K562 (cell line): Measurements from ENCODE around the gene LRFN2. TPM values are rescaled to one million over a fixed set of nuclear protein-coding genes. Genes with fewer than 3 reads are reported as not detected.

ENCODE experiments used
- BRCA1 ChIP-seq, 2 experiments: fragments of 450-650 bp in 1 of 2; sonication (generic) in 1 of 2; formaldehyde crosslinking in 1 of 2; IDR thresholded peaks; 2 replicates each; pipeline versions ENCODE4 v1.5.0 to v1.6.1; 2017 to 2020; ENCODE audit warnings: mild to moderate bottlenecking in 1 of 2, missing genetic modification reagents in 1 of 2
- ETV1 ChIP-seq: fragments of 450-650 bp; conservative IDR thresholded peaks from 2 replicates; pipeline ENCODE4 v1.6.1; 2016; ENCODE audit warnings: missing genetic modification characterization, control low read depth, low read depth, missing compliant biosample characterization
- polyA plus RNA-seq, 8 experiments: library from polyadenylated mRNA; depleted of rRNA in 4 of 8; stranded (reverse) in 5 of 8; unstranded in 3 of 8; fragments of >200 nt; fragmentation: Nextera tagmentation in 2 of 8; fragmentation: Illumina TruSeq in 1 of 8; extraction: Ambion mirVana in 2 of 8; extraction: Trizol in 1 of 8; gene quantifications; 2 replicates each; pipeline versions ENCODE4 v1.2.1 to v1.2.3, GENCODE V29; 2011 to 2014; ENCODE audit warnings: inconsistent platforms in 1 of 8, missing spikeins in 1 of 8
- total RNA-seq, 7 experiments: library from RNA; depleted of rRNA in 6 of 7; stranded (reverse); fragments of >200 nt in 6 of 7; fragmentation: Illumina TruSeq in 2 of 7; extraction: Trizol in 2 of 7; gene quantifications; 2 replicates each; pipeline versions ENCODE4 v1.2.1 to v1.2.3, GENCODE V29; 2011 to 2021; ENCODE audit warnings: low replicate concordance in 1 of 7
- TF ChIP-seq, protein P1 (sequence below): sonication (generic); formaldehyde crosslinking; IDR thresholded peaks from 2 replicates; pipeline ENCODE4 v1.8.1; 2022; ENCODE audit warnings: missing genetic modification reagents
- TF ChIP-seq, protein P2 (sequence below), 3 experiments: fragments of 200-800 bp in 1 of 3; sonication (Bioruptor generic) in 1 of 3; sonication (generic) in 1 of 3; formaldehyde crosslinking in 1 of 3; IDR thresholded peaks; 2 replicates each; pipeline versions ENCODE4 v1.6.1 to v1.8.0; 2016 to 2022; ENCODE audit warnings: mild to moderate bottlenecking in 2 of 3, missing compliant biosample characterization in 2 of 3, missing genetic modification characterization in 2 of 3, missing genetic modification reagents in 1 of 3
- TF ChIP-seq, protein P3 (sequence below): fragments of 450-650 bp; IDR thresholded peaks from 2 replicates; pipeline ENCODE4 v1.6.1; 2016; ENCODE audit warnings: mild to moderate bottlenecking, moderate library complexity

Gene LRFN2
- total and polyA plus RNA-seq, 9 of the 15 experiments (the other 6 are each of a cell fraction or from before 2014, with no cell fraction given) = not detected

DNA sequence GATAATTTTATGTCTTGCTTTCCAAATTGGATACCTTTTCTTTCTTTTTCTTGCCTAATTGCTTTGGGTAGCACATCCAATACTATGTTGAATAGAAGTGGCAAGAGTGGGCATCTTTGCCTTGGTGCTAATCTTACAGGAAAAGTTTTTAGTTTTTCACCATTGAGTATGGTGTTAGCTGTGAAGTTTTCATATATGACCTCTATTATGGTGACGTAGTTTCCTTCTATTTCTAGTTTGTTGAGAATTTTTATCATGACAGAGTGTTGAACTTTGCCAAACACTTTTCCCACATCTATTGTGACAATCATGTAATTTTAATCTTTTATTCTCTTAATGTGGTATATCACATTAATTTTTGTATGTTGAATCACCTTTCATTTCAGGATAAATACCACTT lies 216.1 kb downstream of the LRFN2 start (continued):
- TF ChIP-seq, protein P1, sequence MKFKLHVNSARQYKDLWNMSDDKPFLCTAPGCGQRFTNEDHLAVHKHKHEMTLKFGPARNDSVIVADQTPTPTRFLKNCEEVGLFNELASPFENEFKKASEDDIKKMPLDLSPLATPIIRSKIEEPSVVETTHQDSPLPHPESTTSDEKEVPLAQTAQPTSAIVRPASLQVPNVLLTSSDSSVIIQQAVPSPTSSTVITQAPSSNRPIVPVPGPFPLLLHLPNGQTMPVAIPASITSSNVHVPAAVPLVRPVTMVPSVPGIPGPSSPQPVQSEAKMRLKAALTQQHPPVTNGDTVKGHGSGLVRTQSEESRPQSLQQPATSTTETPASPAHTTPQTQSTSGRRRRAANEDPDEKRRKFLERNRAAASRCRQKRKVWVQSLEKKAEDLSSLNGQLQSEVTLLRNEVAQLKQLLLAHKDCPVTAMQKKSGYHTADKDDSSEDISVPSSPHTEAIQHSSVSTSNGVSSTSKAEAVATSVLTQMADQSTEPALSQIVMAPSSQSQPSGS (CRISPR knock-in tag) = no peak
- TF ChIP-seq, protein P2, sequence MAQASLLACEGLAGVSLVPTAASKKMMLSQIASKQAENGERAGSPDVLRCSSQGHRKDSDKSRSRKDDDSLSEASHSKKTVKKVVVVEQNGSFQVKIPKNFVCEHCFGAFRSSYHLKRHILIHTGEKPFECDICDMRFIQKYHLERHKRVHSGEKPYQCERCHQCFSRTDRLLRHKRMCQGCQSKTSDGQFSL (CRISPR knock-in tag; IDR thresholded peaks at IDR 0.05) = no peak
- TF ChIP-seq, protein P2 (tag; IDR thresholded peaks at IDR 0.05) = no peak
- TF ChIP-seq, protein P3, sequence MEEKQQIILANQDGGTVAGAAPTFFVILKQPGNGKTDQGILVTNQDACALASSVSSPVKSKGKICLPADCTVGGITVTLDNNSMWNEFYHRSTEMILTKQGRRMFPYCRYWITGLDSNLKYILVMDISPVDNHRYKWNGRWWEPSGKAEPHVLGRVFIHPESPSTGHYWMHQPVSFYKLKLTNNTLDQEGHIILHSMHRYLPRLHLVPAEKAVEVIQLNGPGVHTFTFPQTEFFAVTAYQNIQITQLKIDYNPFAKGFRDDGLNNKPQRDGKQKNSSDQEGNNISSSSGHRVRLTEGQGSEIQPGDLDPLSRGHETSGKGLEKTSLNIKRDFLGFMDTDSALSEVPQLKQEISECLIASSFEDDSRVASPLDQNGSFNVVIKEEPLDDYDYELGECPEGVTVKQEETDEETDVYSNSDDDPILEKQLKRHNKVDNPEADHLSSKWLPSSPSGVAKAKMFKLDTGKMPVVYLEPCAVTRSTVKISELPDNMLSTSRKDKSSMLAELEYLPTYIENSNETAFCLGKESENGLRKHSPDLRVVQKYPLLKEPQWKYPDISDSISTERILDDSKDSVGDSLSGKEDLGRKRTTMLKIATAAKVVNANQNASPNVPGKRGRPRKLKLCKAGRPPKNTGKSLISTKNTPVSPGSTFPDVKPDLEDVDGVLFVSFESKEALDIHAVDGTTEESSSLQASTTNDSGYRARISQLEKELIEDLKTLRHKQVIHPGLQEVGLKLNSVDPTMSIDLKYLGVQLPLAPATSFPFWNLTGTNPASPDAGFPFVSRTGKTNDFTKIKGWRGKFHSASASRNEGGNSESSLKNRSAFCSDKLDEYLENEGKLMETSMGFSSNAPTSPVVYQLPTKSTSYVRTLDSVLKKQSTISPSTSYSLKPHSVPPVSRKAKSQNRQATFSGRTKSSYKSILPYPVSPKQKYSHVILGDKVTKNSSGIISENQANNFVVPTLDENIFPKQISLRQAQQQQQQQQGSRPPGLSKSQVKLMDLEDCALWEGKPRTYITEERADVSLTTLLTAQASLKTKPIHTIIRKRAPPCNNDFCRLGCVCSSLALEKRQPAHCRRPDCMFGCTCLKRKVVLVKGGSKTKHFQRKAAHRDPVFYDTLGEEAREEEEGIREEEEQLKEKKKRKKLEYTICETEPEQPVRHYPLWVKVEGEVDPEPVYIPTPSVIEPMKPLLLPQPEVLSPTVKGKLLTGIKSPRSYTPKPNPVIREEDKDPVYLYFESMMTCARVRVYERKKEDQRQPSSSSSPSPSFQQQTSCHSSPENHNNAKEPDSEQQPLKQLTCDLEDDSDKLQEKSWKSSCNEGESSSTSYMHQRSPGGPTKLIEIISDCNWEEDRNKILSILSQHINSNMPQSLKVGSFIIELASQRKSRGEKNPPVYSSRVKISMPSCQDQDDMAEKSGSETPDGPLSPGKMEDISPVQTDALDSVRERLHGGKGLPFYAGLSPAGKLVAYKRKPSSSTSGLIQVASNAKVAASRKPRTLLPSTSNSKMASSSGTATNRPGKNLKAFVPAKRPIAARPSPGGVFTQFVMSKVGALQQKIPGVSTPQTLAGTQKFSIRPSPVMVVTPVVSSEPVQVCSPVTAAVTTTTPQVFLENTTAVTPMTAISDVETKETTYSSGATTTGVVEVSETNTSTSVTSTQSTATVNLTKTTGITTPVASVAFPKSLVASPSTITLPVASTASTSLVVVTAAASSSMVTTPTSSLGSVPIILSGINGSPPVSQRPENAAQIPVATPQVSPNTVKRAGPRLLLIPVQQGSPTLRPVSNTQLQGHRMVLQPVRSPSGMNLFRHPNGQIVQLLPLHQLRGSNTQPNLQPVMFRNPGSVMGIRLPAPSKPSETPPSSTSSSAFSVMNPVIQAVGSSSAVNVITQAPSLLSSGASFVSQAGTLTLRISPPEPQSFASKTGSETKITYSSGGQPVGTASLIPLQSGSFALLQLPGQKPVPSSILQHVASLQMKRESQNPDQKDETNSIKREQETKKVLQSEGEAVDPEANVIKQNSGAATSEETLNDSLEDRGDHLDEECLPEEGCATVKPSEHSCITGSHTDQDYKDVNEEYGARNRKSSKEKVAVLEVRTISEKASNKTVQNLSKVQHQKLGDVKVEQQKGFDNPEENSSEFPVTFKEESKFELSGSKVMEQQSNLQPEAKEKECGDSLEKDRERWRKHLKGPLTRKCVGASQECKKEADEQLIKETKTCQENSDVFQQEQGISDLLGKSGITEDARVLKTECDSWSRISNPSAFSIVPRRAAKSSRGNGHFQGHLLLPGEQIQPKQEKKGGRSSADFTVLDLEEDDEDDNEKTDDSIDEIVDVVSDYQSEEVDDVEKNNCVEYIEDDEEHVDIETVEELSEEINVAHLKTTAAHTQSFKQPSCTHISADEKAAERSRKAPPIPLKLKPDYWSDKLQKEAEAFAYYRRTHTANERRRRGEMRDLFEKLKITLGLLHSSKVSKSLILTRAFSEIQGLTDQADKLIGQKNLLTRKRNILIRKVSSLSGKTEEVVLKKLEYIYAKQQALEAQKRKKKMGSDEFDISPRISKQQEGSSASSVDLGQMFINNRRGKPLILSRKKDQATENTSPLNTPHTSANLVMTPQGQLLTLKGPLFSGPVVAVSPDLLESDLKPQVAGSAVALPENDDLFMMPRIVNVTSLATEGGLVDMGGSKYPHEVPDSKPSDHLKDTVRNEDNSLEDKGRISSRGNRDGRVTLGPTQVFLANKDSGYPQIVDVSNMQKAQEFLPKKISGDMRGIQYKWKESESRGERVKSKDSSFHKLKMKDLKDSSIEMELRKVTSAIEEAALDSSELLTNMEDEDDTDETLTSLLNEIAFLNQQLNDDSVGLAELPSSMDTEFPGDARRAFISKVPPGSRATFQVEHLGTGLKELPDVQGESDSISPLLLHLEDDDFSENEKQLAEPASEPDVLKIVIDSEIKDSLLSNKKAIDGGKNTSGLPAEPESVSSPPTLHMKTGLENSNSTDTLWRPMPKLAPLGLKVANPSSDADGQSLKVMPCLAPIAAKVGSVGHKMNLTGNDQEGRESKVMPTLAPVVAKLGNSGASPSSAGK = no peak
- TF ChIP-seq BRCA1 (IDR thresholded peaks at IDR 0.05) (no peak), BRCA1 (CRISPR knock-in tag; IDR thresholded peaks at IDR 0.05) (no peak), ETV1 (tag) (no peak)
